Parathyroid adenoma (tissue), 2 donors: ENCODE results near the gene ANGPTL2.
A peak's percentile ranks its signal among the peaks of the same experiment; 100 is the strongest.

ENCODE experiments used
- H2AFZ ChIP-seq: fragments of 300-600 bp; sonication (generic); one replicate; pipeline ENCODE4 v1.7.0; 2017; ENCODE audit warnings: antibody characterized with exemption, mild to moderate bottlenecking
- H3K27ac ChIP-seq: fragments of 300-600 bp; sonication (generic); one replicate; pipeline ENCODE4 v1.7.0; 2017
- H3K27me3 ChIP-seq: fragments of 300-600 bp; sonication (generic); one replicate; pipeline ENCODE4 v1.7.0; 2017; ENCODE audit warnings: low read length; ENCODE audit not compliant: control insufficient read depth, insufficient read depth
- H3K36me3 ChIP-seq: fragments of 300-600 bp; sonication (generic); one replicate; pipeline ENCODE4 v1.7.0; 2017; ENCODE audit warnings: low read length; ENCODE audit not compliant: control insufficient read depth, insufficient read depth
- H3K4me1 ChIP-seq: fragments of 300-600 bp; sonication (generic); one replicate; pipeline ENCODE4 v1.7.0; 2017; ENCODE audit warnings: control low read depth
- H3K4me2 ChIP-seq: fragments of 300-600 bp; sonication (generic); one replicate; pipeline ENCODE4 v1.7.0; 2017; ENCODE audit warnings: low read length
- H3K4me3 ChIP-seq: fragments of 300-600 bp; sonication (generic); one replicate; pipeline ENCODE4 v1.7.0; 2017; ENCODE audit warnings: low read depth, low read length
- H3K79me2 ChIP-seq: fragments of 300-600 bp; sonication (generic); one replicate; pipeline ENCODE4 v1.7.0; 2017; ENCODE audit warnings: control low read depth
- H3K9ac ChIP-seq: fragments of 300-600 bp; sonication (generic); one replicate; pipeline ENCODE4 v1.7.0; 2017; ENCODE audit warnings: mild to moderate bottlenecking
- H3K9me3 ChIP-seq: fragments of 300-600 bp; sonication (generic); one replicate; pipeline ENCODE4 v1.7.0; 2017; ENCODE audit warnings: low read length; ENCODE audit not compliant: control insufficient read depth
- CTCF ChIP-seq: fragments of 300-600 bp; sonication (generic); IDR thresholded peaks from one replicate; pipeline ENCODE4 v1.7.0; 2017; ENCODE audit warnings: antibody characterized with exemption, mild to moderate bottlenecking
- donor health status: primary hyperparathyroidism.

Gene ANGPTL2

GRCh38 chr9:127053057-127053821 is 69.2 kb downstream of the ANGPTL2 start:
- Histone ChIP-seq H3K9me3 (no peaks in the 10 kb centered on the region), H3K9ac (no peak overlapping the region), H3K4me2 (no peak overlapping the region), H2AFZ (no peak overlapping the region), H3K4me1 (no peaks in the 10 kb centered on the region), H3K27me3 (no peaks in the 10 kb centered on the region), H3K27ac (peak overlapping the region; percentile 26), H3K36me3 (no peaks in the 10 kb centered on the region), H3K4me3 (no peak overlapping the region), H3K79me2 (no peaks in the 10 kb centered on the region)
- no peak for TF ChIP-seq CTCF

GRCh38 chr9:127051881-127052595 is 70.4 kb downstream of the ANGPTL2 start:
- H3K36me3 ChIP-seq, result no peaks in the 10 kb centered on the region
- no peaks in the 10 kb centered on the region for H3K4me1 ChIP-seq
- no peak overlapping the region for H3K4me2 ChIP-seq
- H3K4me3 ChIP-seq, result no peak overlapping the region
- H3K9ac ChIP-seq, result no peak overlapping the region
- no peak for TF ChIP-seq CTCF
- no peaks in the 10 kb centered on the region for H3K9me3 ChIP-seq
- no peaks in the 10 kb centered on the region for H3K27me3 ChIP-seq
- no peak overlapping the region for H3K27ac ChIP-seq
- H2AFZ ChIP-seq, result no peak overlapping the region
- H3K79me2 ChIP-seq, result no peaks in the 10 kb centered on the region

- H3K4me2 ChIP-seq, result no peak overlapping the region
- no peaks in the 10 kb centered on the region for H3K4me1 ChIP-seq
- no peaks in the 10 kb centered on the region for H3K27me3 ChIP-seq
- no peaks in the 10 kb centered on the region for H3K79me2 ChIP-seq
- no peak overlapping the region for H2AFZ ChIP-seq
- H3K27ac ChIP-seq, result no peak overlapping the region
- H3K4me3 ChIP-seq, result no peak overlapping the region
- H3K36me3 ChIP-seq, result no peaks in the 10 kb centered on the region
- TF ChIP-seq CTCF, result no peak
- H3K9me3 ChIP-seq, result no peaks in the 10 kb centered on the region
- no peak overlapping the region for H3K9ac ChIP-seq
Observed at GRCh38 chr9:127050591-127051001, 71.8 kb downstream of the ANGPTL2 start.

GRCh38 chr9:127050152-127050551 is 72.3 kb downstream of the ANGPTL2 start:
- H3K4me1 ChIP-seq, result no peaks in the 10 kb centered on the region
- H3K9me3 ChIP-seq, result no peaks in the 10 kb centered on the region
- no peak overlapping the region for H3K27ac ChIP-seq
- no peaks in the 10 kb centered on the region for H3K27me3 ChIP-seq
- H3K36me3 ChIP-seq, result no peaks in the 10 kb centered on the region
- H3K4me2 ChIP-seq, result no peak overlapping the region
- no peak overlapping the region for H3K9ac ChIP-seq
- H3K79me2 ChIP-seq, result no peaks in the 10 kb centered on the region
- H2AFZ ChIP-seq, result no peak overlapping the region
- H3K4me3 ChIP-seq, result no peak overlapping the region
- no peak for TF ChIP-seq CTCF
